H7 (cell line): Measurements from ENCODE around the gene LIMS2. TPM values are rescaled to one million over a fixed set of nuclear protein-coding genes. Genes with fewer than 3 reads are reported as not detected.

Experiments
- DNase-seq: peaks from one replicate; pipeline ENCODE4 v3.0.0; 2012
- H3K27me3 ChIP-seq: 2 replicates; pipeline ENCODE4 v1.6.0; 2011; ENCODE audit warnings: mild to moderate bottlenecking, low read length; ENCODE audit not compliant: control insufficient read depth, insufficient read depth
- H3K36me3 ChIP-seq: replicated peaks from 2 replicates; pipeline ENCODE4 v1.5.1; 2011; ENCODE audit warnings: low read length; ENCODE audit not compliant: control insufficient read depth, insufficient read depth
- H3K4me3 ChIP-seq: 2 replicates; pipeline ENCODE4 v1.5.1; 2011; ENCODE audit warnings: low read depth, mild to moderate bottlenecking, control low read depth, low read length, moderate library complexity; ENCODE audit not compliant: insufficient read depth
- total RNA-seq: library from RNA; depleted of rRNA; stranded (reverse); fragments of >200 nt; shearing (Covaris generic); gene quantifications from 2 replicates; pipeline ENCODE4 v1.2.3, GENCODE V29; 2014; rRNA removed

The LIMS2 gene, protein sequence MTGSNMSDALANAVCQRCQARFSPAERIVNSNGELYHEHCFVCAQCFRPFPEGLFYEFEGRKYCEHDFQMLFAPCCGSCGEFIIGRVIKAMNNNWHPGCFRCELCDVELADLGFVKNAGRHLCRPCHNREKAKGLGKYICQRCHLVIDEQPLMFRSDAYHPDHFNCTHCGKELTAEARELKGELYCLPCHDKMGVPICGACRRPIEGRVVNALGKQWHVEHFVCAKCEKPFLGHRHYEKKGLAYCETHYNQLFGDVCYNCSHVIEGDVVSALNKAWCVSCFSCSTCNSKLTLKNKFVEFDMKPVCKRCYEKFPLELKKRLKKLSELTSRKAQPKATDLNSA
- total RNA-seq, result 0.33 and 1.4 TPM in 2 replicates

DNA sequence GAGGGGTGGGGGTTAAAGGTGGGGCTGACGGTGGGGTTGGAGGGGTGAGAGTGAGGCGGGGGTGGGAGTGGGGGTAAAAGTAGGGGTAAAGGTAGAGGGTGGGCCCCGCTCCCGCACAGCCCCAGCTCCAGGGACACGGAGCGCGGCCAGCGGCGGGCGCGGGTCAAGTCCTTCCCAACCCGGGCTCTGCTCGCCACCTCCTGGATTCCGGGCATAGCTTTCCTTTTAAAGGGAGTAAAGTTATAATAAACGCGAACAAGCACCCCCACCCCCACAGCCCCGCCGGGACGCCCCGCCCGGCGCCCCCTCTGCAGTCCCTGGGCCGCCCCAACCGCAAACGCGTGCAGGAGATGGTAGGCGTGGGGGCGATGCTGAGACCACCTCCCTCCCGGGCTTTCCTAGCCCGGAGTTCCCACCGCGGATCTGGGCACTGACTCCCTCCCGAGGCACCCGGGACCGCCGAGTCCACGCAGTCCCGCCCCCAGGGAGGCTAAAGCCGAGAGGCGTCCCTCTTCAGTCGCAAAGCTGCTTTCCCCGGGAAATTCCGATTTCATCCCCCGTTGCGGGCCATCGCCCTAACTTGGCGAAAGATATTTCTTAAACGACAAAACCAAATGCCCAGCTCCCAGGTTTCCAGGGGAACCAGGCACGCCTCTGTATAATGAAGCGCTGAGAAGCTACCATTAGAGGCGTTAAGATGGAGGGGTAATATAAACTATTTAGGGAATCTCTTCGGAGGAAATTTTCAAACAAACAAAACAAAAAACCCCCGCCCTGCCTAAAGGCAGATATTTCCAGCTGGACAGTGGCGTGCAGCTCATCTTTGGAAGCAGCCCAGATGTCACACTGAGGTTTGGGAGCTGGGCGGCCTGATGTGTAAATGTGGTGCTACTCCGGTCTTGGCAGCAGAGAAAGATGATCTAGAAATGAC lies at the start of gene LIMS2:
TSS of gene LIMS2 (minus strand) at position 200 of the 931 bp plus-strand sequence. CDS start 506 bp downstream, outside the sequence.
- Histone ChIP-seq H3K27me3 (peaks cover 39% of the 10 kb centered on the region), H3K36me3 (no peaks in the 10 kb centered on the region), H3K4me3 (peak within 1 kb of the TSS; percentile 52)
- peak; percentile 89 for DNase-seq

DNA sequence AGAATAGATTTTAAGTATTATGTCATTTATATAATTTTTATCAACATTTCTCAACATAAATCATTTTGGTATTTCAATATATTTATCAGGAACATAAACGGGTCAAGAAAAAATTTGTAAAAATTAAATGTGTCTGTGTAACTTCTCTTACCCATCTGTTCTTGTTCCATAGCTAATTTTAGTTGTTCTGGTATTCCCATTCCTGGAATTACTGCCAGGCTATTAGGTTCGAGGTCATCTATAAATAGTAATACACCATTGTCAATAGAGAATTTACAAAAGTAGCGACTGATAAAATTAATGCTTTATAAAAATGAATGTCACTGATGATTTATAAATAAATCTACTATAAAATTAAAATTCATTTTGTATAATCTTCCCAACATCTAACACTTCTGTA lies 47.5 kb upstream of the LIMS2 start:
- no peaks in the 10 kb centered on the region for H3K27me3 ChIP-seq
- peaks cover 26% of the 10 kb centered on the region for H3K36me3 ChIP-seq
- no peak for DNase-seq
- H3K4me3 ChIP-seq, result no peak overlapping the region

DNA sequence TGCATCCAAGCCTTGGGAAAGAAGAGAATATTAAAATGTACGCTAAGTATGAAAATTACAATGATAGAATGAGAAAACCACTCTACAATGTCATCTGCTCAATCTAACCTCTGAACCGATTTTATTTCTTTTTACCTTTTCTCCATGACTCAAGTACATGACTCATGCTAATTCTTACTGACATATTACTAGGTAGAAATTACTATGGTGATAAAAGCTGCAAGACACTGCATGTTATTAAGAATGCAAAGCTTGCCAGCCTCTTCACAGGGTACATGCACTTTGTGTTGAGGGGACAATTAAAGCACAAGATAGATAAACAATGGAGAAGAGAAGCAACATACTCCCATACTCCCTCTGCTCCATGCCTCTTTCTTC lies 46.6 kb upstream of the LIMS2 start:
- H3K27me3 ChIP-seq, result no peaks in the 10 kb centered on the region
- H3K36me3 ChIP-seq, result peaks cover 26% of the 10 kb centered on the region
- DNase-seq, result no peak
- H3K4me3 ChIP-seq, result no peak overlapping the region

DNA sequence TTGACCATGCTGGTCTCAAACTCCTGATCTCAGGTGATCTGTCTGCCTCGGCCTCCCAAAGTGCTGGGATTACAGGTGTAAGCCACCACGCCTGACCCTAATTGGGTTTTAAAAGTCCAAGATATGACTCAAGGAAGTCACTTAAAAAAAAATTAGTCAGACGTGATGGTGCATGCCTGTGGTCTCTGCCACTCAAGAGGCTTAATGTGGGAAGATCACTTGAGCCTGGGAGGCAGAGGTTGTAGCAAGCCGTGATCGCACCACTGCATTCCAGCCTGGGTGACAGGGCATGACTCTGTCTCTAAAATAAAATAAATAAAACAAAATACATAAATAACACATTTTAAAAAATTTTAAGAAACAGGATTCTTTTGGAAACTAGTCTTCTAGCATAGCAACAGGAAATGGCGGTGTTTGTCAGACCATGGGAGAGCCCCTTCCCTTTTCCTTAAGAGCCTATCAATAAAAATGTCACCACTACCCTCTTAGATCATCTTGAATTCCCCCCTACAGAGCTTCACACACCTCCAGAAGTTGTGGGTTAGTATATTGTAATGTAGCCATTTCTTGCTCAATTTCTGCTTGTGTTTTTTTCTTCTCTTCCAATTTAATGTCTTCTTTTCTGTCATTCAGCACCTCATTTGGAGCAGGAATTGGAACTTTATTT lies 46.1 kb upstream of the LIMS2 start:
- Histone ChIP-seq H3K4me3 (no peak overlapping the region), H3K36me3 (peaks cover 29% of the 10 kb centered on the region), H3K27me3 (no peaks in the 10 kb centered on the region)
- DNase-seq, result no peak

DNA sequence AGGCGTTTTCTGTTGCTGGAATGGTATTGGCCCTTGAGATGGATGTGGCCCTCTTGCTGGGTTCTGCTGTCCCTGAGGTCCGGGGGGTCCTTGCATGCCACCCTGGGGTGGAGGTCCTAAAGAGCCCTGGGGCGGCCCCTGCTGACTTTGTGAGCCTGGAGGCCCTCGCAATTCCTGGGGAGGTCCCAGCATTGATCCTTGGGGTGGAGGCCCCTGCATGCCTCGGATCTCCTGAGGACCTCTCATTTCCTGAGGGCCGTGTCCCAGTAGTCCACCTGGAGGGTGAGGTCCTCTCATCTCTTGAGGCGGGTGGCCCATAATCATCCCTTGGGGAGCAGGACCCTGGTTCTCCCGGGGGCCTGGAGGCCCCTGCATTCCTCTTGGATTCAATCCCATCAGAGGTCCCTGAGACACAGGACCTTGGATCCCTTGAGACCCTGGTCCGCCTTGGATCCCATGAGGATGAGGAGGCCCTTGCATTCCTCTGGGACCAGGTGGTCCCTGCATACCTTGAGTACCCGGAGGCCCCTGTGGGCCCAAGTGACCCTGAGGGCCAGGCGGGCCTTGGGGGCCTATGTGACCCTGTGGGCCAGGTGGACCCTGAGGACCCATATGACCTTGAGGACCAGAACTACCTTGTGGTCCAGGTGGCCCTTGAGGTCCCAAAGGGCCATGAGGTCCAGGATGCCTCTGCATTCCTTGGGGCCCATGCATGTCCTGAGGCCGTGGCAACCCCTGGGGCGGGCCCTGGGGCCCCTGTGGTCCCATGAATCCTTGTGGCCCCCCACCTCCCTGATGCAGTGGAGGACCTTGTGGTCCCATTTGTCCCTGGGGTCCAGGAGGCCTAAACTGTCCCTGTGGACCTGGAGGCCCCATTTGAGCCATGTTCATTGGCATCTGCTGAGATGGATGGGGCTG lies 44.2 kb upstream of the LIMS2 start:
- Histone ChIP-seq H3K27me3 (no peaks in the 10 kb centered on the region), H3K36me3 (peaks cover 36% of the 10 kb centered on the region), H3K4me3 (no peak overlapping the region)
- peak; percentile 23 for DNase-seq

DNA sequence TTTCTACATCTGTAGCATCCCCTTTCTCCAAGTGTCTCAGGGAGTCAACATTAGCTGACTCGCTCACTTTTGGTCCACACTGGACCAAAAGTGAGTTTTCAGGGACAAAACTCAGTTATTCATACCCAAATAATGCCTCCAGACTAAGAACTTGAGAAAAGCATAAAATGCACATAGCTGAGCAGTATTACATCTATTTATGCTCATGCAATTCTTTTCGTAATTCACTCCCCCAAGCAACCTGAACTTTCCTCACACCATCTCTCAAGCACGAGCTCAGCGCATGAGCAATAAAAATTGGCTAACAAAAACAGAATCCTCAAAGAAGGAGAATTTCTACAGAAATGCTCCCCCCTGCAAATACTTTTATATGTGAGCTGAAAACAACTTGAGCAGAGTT lies 42.9 kb upstream of the LIMS2 start:
- Histone ChIP-seq H3K4me3 (no peak overlapping the region), H3K27me3 (no peaks in the 10 kb centered on the region), H3K36me3 (peaks cover 41% of the 10 kb centered on the region)
- DNase-seq, result no peak

DNA sequence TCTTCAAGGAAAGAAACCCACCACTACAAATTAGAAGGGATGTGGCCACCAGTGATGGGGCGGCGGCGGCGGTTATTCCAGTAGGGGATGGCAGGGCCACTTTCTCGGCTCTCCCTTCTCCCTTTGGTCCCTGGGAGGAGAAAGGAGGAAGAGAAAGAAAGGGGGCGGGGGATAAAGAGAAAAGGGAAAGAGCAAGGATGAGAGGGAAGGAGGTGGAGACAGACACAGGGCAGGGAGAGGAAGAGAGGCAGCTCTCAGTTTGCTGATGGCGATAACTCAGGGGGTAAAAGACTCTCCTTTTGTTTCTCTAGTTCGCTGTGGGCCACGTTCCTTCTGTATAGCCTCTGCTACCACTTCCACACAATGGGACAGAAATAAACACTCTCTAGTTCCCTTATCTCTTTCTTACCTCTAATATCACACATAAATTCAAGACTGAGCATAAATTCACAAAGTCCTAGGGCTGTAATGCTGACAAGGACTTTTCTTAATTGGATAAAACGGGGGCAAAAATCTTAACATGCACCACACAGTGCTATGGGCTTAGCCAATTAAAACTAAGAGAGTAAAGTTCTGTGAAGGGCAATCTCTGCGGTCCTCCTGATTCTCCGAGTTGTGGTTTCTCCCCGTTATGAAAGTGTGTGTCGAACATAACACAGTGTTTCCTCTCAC lies 40.6 kb upstream of the LIMS2 start:
- H3K4me3 ChIP-seq, result no peak overlapping the region
- peaks cover 32% of the 10 kb centered on the region for H3K36me3 ChIP-seq
- DNase-seq, result peak; percentile 46
- no peaks in the 10 kb centered on the region for H3K27me3 ChIP-seq

DNA sequence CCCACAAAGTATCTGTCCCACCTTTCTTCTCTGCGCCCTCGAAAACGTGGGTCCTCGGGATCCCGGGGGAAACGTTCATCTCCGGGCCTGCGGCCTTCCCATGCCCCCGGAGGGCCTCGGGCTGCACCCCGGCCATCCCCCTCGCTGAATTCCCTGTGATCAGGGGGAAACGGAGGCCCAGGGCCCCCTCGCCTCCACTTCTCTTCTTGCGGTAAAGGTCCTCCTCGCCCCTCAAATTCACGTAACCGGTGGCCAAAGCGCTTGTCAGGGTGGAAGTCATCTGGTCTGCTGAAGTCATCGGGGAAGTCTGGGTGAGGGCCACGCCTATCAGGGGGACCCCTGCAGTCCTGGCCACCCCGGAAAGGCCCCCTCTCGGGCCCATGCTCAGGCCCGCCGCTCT lies 38.2 kb upstream of the LIMS2 start:
- no peaks in the 10 kb centered on the region for H3K27me3 ChIP-seq
- DNase-seq, result peak; percentile 34
- H3K36me3 ChIP-seq, result peaks cover 27% of the 10 kb centered on the region
- H3K4me3 ChIP-seq, result no peak overlapping the region

DNA sequence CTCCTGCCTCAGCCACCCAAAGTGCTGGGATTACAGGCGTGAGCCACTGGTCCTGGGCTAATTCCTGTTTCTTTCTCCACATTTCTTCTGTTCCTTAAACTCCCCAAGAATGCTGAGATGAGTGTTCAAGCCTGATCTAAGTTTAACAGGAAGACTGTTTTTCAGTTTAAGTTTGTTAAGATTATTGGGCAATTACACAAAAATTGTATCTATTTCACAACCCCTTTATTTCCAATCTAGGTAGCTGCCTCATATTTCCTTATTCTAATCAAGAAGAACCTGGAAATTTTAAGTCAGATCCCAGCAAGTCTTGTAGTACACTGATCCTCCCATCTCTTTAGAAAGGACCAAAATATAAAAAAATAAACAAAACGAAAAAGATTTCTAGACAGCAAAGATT lies 37.7 kb upstream of the LIMS2 start:
- Histone ChIP-seq H3K4me3 (no peak overlapping the region), H3K36me3 (peaks cover 31% of the 10 kb centered on the region), H3K27me3 (no peaks in the 10 kb centered on the region)
- DNase-seq, result no peak

DNA sequence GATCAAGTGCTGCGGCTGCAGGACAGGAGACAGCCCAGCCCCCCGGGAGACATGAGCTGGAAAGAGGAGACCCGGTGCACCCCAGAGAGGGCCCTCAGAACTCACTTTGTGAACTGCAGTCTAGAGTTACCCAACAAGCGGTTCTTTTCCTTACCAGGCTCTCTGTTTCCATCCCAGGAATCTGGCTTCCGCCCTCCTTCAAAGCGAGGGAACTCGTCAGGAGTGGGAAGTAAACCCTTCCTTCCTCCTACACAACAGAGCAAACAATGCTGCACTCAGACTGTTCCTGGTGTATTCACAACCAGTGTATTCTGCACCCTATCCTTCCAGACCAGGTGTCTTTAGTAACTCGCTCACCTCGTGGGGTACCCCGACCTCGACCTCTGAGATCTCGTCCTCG lies 34.0 kb upstream of the LIMS2 start:
- H3K36me3 ChIP-seq, result peaks cover 32% of the 10 kb centered on the region
- no peak overlapping the region for H3K4me3 ChIP-seq
- no peaks in the 10 kb centered on the region for H3K27me3 ChIP-seq
- DNase-seq, result no peak

DNA sequence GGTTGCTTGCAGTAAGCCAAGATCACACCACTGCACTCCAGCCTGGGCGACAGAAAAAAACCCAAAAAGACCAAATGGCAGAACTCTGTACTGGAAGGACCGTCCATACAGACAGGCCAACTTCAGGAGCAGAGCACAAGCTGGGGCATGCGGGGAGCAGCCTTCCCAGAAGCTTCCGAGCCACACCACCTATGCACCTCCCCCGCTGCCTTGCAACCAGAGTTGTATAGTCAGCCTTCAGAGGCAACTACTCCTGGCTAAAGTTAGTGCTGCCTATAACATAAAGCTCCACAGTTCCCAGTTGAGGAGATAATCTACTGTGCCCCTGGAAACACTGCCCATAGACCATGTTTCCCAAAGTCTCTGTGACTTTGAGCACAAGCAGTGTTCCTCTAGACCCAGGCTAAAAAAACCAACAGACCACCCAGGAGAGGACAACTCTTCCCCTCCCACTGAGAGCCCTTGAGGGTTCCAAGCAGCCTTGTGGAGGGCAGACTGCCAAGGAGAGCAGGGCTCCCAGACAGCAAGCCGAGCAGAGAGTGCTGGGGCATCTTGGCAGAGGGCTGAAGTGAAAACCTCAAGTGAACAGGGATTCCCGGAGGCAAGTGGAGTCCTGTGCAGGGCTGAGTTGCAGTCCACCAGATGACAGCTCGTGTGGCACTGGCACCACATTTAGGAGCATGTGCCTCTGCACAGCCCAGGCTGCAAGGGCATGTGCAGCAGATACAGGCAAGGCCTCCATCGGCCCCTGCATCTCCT lies 32.7 kb upstream of the LIMS2 start:
- no peak for DNase-seq
- no peaks in the 10 kb centered on the region for H3K27me3 ChIP-seq
- peaks cover 26% of the 10 kb centered on the region for H3K36me3 ChIP-seq
- no peak overlapping the region for H3K4me3 ChIP-seq

DNA sequence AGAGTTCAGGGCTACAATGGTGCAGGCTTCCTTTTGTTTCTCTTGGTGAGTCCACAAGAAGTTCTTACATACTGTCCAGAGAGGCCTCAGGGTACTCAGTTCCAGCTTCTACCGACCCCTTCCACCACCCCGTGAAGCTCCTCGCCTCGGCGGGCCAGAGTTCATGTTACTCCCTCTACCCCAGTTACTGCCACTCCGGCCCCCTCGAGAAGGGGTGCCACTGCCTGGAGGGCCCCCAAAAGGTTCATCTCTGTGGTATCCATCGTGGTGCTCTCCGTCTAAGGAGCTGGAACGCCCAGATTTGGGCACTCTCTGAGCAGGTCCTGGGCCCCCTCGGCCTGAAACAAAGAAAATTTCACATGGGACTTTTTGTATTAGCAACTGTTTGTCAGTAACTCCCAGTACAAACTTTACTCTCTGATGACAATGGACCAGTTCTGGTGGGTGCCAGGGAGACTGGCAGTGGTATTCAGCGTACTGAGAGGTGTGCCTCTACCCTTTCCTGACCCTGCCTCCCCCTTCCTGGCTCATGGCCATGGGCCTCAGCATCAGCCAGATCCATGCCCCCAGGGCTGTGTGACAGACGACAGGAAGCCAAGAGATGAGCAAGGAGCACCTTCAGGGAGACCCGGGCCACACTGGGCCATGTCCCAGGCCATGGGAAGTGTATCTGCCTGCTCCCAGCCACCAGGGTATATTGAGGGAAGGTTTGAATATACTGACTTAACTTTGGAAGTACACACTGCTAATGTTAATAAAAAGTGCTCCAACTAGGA lies 31.1 kb upstream of the LIMS2 start:
- Histone ChIP-seq H3K27me3 (no peaks in the 10 kb centered on the region), H3K4me3 (no peak overlapping the region), H3K36me3 (peaks cover 26% of the 10 kb centered on the region)
- no peak for DNase-seq
